GM12872 (cell line): ENCODE data around the gene SPTLC2.

Experiments used
- CTCF ChIP-seq: IDR thresholded peaks from 3 replicates; pipeline ENCODE4 v1.5.1; 2011; ENCODE audit warnings: low read depth, mild to moderate bottlenecking, low read length, moderate library complexity; ENCODE audit not compliant: insufficient read depth

SPTLC2 gene

DNA sequence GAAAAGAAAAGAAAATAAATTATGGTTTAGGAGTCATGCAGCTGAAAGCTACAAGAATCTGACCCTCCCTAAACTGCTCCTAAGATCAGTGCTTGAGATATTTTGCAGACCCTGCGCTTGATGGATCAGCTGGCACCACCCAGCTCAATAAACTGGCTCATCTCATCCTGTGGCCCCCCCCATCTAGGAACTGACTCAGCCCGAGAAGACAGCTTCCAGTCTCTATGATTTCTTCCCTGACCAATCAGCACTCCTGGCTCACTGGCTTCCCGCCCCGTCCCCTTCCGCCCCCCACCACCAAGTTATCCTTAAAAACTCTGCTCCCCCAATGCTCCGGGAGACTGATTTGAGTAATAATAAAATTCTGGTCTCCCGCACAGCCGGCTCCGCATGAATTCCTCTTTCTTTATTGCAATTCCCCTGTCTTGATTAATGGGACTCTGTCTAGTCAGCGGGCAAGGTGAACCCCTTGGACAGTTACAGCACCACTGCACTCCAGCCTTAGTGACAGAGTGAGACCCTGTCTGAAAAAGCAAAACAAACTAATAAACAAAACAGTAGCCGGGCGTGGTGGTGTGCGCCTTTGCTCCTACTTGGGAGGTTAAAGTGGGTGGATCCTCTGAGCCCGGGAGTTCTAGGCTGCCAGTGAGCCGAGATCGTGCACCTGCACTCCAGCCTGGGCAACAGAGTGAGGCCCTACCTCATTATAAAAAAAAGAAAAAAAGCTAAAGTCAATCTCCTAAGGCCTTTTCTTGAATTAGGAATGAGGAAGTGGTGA lies 24.5 kb upstream of the SPTLC2 start:
- TF ChIP-seq CTCF: no peak

DNA sequence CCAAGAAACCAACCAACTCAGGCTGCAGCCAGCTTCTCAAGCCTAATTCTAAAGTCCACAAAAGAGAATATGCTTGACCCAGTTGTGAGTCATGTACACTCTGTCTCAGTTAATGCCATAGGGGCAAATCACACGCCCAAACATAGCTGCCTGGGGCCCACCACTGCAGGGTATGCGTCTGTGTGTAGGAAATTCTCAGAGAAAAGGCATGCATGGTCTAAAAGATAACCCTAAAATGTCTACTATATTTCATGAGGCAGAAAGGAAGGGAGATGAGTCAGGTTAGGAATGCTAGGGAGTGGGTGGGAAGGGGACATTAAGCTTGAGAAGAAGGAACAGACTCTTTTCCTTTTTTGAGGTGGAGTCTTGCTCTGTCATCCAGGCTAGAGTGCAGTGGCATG lies 22.3 kb upstream of the SPTLC2 start:
- no peak for TF ChIP-seq CTCF

GRCh38 chr14:77630111-77630510 lies 13.7 kb upstream of the SPTLC2 start:
- TF ChIP-seq CTCF: no peak

DNA sequence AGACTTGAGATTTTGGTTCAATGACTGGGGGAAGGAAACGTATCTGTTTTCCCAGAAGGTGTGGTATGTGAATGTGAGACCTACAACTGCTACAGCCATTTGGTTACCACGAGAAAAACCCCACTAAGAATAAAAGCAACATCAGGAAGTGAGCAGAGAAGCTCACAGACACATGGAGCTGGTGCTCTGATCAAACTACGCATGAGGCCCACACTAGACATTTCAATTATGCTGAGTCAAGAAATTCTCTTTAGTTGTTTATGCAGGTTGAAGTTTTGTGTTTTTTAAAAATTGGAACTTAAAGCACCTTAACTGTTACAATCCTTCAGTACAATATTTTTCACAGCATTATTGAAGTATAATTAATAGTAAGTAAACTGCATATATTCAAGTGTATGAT lies 8.9 kb upstream of the SPTLC2 start:
- no peak for TF ChIP-seq CTCF

GRCh38 chr14:77623201-77623600 lies 6.8 kb upstream of the SPTLC2 start:
- TF ChIP-seq CTCF: no peak

DNA sequence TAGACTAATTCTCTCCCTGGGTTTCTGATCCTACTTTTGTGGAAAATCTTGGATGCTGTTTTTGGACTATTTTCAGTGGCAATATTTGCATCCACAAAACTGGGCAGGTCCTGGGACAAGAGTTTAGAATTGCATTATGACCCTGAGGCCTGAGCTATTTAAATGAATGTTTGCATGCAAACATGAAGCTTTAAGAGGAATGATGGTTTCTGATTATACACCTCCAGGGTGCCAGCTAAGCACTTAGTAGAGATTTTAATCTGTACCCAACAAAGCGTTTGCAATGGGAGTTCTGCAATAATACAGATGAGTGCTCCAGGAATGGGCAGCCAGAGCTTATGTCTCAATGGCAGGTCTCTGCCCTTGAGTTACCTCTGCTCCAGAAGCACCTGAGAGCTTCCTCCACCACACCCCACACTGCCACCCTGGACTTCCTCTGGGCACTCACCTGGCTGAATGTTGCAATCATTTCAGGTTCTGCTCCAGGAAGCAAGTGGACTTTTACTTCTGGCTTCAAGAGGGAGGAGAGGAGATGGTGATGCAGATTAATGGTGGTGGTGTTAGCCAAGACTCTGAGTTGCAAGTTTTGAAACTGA lies 6.0 kb upstream of the SPTLC2 start:
- no peak for TF ChIP-seq CTCF

- TF ChIP-seq CTCF: no peak
These were observed 3.9 kb upstream of the SPTLC2 start for GRCh38 chr14:77620222-77620870.
